OCI-LY7 (cell line): ENCODE data around the gene ROBO3. TPM values are rescaled to one million over a fixed set of nuclear protein-coding genes. Genes with fewer than 3 reads are reported as not detected.

Experiments
- BruUV-seq: library from RNA; stranded (reverse); fragments of 400-500 nt; replicated peaks from 2 replicates; lab custom pipeline; 2021; lab: Mats Ljungman, UMichigan
- CTCF ChIA-PET: fragments of 300-600 bp; sonication (Branson Sonifier 250); formaldehyde crosslinking; loops from one replicate; lab custom pipeline; 2022; ENCODE audit warnings: antibody characterized with exemption; ENCODE audit not compliant: unreplicated experiment; lab: Charles Lee
- POLR2A ChIA-PET: fragments of 300-600 bp; sonication (Branson Sonifier 250); formaldehyde crosslinking; loops from one replicate; lab custom pipeline; 2022; ENCODE audit warnings: antibody characterized with exemption; lab: Charles Lee
- DNase-seq: peaks from one replicate; pipeline ENCODE4 v3.0.0-alpha.2; 2015; ENCODE audit warnings: low spot score
- H2AFZ ChIP-seq: fragments of 200-600 bp; sonication (generic), shearing (Covaris generic); 2 replicates; pipeline ENCODE4 v1.6.1; 2014; ENCODE audit warnings: mild to moderate bottlenecking, antibody characterized with exemption, low read length, moderate library complexity
- H3K27ac ChIP-seq: fragments of 200-600 bp; sonication (generic); 2 replicates; pipeline ENCODE4 v1.5.1; 2014; ENCODE audit warnings: mixed run types, low read depth, mild to moderate bottlenecking, moderate library complexity, low read length, inconsistent platforms; ENCODE audit not compliant: poor library complexity, severe bottlenecking
- H3K36me3 ChIP-seq: fragments of 200-600 bp; sonication (generic); 2 replicates; pipeline ENCODE4 v1.6.1; 2014; ENCODE audit warnings: mild to moderate bottlenecking, antibody characterized with exemption, low read length, moderate library complexity, mixed read lengths; ENCODE audit not compliant: insufficient read depth
- H3K4me1 ChIP-seq: fragments of 200-600 bp; sonication (generic); 2 replicates; pipeline ENCODE4 v1.5.1; 2014; ENCODE audit warnings: mild to moderate bottlenecking, low read length; ENCODE audit not compliant: insufficient read depth, poor library complexity, severe bottlenecking
- H3K4me2 ChIP-seq: fragments of 200-600 bp; sonication (generic); 2 replicates; pipeline ENCODE4 v1.6.1; 2014; ENCODE audit warnings: mild to moderate bottlenecking, low read length
- H3K4me3 ChIP-seq: fragments of 200-600 bp; sonication (generic); 2 replicates; pipeline ENCODE4 v1.5.1; 2014; ENCODE audit warnings: mild to moderate bottlenecking, low read depth, low read length; ENCODE audit not compliant: poor library complexity, severe bottlenecking
- H3K79me2 ChIP-seq: fragments of 200-600 bp; sonication (generic); 2 replicates; pipeline ENCODE4 v1.6.1; 2016; ENCODE audit warnings: low read depth, mild to moderate bottlenecking, low read length, moderate library complexity, mixed read lengths; ENCODE audit not compliant: insufficient read depth
- H3K9me2 ChIP-seq: fragments of 200-600 bp; sonication (generic); 2 replicates; pipeline ENCODE4 v1.6.1; 2016; ENCODE audit warnings: mild to moderate bottlenecking, low read length, mixed read lengths; ENCODE audit not compliant: insufficient read depth
- H3K9me3 ChIP-seq: fragments of 200-600 bp; sonication (generic); 2 replicates; pipeline ENCODE4 v1.6.1; 2014; ENCODE audit warnings: mild to moderate bottlenecking, mixed run types, low read length, mixed read lengths
- H4K20me1 ChIP-seq: fragments of 200-600 bp; sonication (generic); 2 replicates; pipeline ENCODE4 v1.6.1; 2014; ENCODE audit warnings: mild to moderate bottlenecking, antibody characterized with exemption, low read length, moderate library complexity, mixed read lengths; ENCODE audit not compliant: insufficient read depth
- CTCF ChIP-seq: fragments of 200-600 bp; sonication (generic); conservative IDR thresholded peaks from 2 replicates; pipeline ENCODE4 v1.5.1; 2014; ENCODE audit warnings: mild to moderate bottlenecking, antibody characterized with exemption, low read length, moderate library complexity, mixed read lengths
- EZH2phosphoT487 ChIP-seq: fragments of 200-600 bp; sonication (generic); IDR thresholded peaks from 2 replicates; pipeline ENCODE4 v1.6.1; 2018; ENCODE audit warnings: low read depth, borderline replicate concordance, mild to moderate bottlenecking, mixed run types, antibody characterized with exemption, low read length, moderate library complexity, mixed read lengths
- intact Hi-C: fragments of 100-400 bp; cut with micrococcal nuclease; formaldehyde crosslinking; loops from one replicate; pipeline ENCODE4 v1.10.0; 2022; ENCODE audit not compliant: unreplicated experiment
- total RNA-seq, 2 experiments: library from RNA; depleted of rRNA in 1 of 2; stranded (reverse); fragments of >200 nt in 1 of 2; shearing (Covaris generic) in 1 of 2; gene quantifications; 2 replicates each; pipeline ENCODE4 v1.2.3, GENCODE V29; 2014 to 2022

Gene ROBO3
- total RNA-seq, 2 experiments from 2014 or later: 0.19 TPM; not detected in 1

GRCh38 chr11:124915541-124916369, 50.5 kb downstream of the ROBO3 start:
- intact Hi-C loops: no loop called here
- Histone ChIP-seq H3K9me2 (no peaks in the 10 kb centered on the region), H2AFZ (no peak overlapping the region), H3K27ac (no peak overlapping the region), H4K20me1 (no peaks in the 10 kb centered on the region), H3K4me2 (no peak overlapping the region), H3K4me3 (no peak overlapping the region), H3K4me1 (no peaks in the 10 kb centered on the region), H3K9me3 (no peaks in the 10 kb centered on the region), H3K36me3 (no peaks in the 10 kb centered on the region), H3K79me2 (no peaks in the 10 kb centered on the region)
- BruUV-seq: no TSS peak
- ChIA-PET CTCF (no interaction called here), POLR2A (interaction anchor here (0.6 kb wide), 1 partner anchor 336 kb away, joined by 3 read pairs; no protein-coding TSS in a partner anchor)
- DNase-seq: no peak
- TF ChIP-seq EZH2phosphoT487: no peak
- no peak for TF ChIP-seq CTCF

- ChIA-PET CTCF (no interaction called here), POLR2A (interaction anchor here (0.6 kb wide), 1 partner anchor 335 kb away, joined by 3 read pairs; no protein-coding TSS in a partner anchor)
- no peaks in the 10 kb centered on the region for H3K9me3 ChIP-seq
- H3K27ac ChIP-seq: no peak overlapping the region
- H3K4me2 ChIP-seq: no peak overlapping the region
- no peaks in the 10 kb centered on the region for H3K9me2 ChIP-seq
- TF ChIP-seq CTCF: no peak
- TF ChIP-seq EZH2phosphoT487: no peak
- H3K4me3 ChIP-seq: no peak overlapping the region
- H3K4me1 ChIP-seq: no peaks in the 10 kb centered on the region
- H3K36me3 ChIP-seq: no peaks in the 10 kb centered on the region
- no peak overlapping the region for H2AFZ ChIP-seq
- intact Hi-C loops: no loop called here
- BruUV-seq: no TSS peak
- no peak for DNase-seq
- no peaks in the 10 kb centered on the region for H4K20me1 ChIP-seq
- H3K79me2 ChIP-seq: no peaks in the 10 kb centered on the region
Measured at GRCh38 chr11:124916370-124916710, 51.1 kb downstream of the ROBO3 start.

- no TSS peak for BruUV-seq
- H3K9me2 ChIP-seq: no peaks in the 10 kb centered on the region
Measured at GRCh38 chr11:124917115-124917637, 51.9 kb downstream of the ROBO3 start.

More at GRCh38 chr11:124917115-124917637, 51.9 kb downstream of the ROBO3 start:
- no peak for TF ChIP-seq EZH2phosphoT487
- TF ChIP-seq CTCF: no peak
- ChIA-PET POLR2A (interaction anchor here (0.6 kb wide), 1 partner anchor 28 kb away, joined by 3 read pairs; no protein-coding TSS in a partner anchor), CTCF (no interaction called here)
- Histone ChIP-seq H3K36me3 (no peaks in the 10 kb centered on the region), H3K9me3 (no peaks in the 10 kb centered on the region), H4K20me1 (no peaks in the 10 kb centered on the region), H3K4me1 (no peaks in the 10 kb centered on the region), H3K4me3 (no peak overlapping the region), H3K27ac (no peak overlapping the region), H3K4me2 (no peak overlapping the region), H3K79me2 (no peaks in the 10 kb centered on the region), H2AFZ (no peak overlapping the region)
- no peak for DNase-seq
- intact Hi-C loops: no loop called here
